ENCODE results near the gene MACIR.

MACIR gene

GRCh38 chr5:103254921-103255320 lies 3.6 kb upstream of the MACIR start:
- no peak overlapping the region for H3K4me3 ChIP-seq (ENCODE audit: low read depth, low read length)
- TF ChIP-seq, protein P1, sequence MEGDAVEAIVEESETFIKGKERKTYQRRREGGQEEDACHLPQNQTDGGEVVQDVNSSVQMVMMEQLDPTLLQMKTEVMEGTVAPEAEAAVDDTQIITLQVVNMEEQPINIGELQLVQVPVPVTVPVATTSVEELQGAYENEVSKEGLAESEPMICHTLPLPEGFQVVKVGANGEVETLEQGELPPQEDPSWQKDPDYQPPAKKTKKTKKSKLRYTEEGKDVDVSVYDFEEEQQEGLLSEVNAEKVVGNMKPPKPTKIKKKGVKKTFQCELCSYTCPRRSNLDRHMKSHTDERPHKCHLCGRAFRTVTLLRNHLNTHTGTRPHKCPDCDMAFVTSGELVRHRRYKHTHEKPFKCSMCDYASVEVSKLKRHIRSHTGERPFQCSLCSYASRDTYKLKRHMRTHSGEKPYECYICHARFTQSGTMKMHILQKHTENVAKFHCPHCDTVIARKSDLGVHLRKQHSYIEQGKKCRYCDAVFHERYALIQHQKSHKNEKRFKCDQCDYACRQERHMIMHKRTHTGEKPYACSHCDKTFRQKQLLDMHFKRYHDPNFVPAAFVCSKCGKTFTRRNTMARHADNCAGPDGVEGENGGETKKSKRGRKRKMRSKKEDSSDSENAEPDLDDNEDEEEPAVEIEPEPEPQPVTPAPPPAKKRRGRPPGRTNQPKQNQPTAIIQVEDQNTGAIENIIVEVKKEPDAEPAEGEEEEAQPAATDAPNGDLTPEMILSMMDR (IDR thresholded peaks at IDR 0.05; ENCODE audit: low read depth, low read length), result no peak
- TF ChIP-seq MYC (IDR thresholded peaks at IDR 0.05; ENCODE audit: low read depth, low read length) (no peak), POLR2A (IDR thresholded peaks at IDR 0.05; ENCODE audit: extremely low read depth, insufficient read length) (no peak)
- TF ChIP-seq, protein P2, sequence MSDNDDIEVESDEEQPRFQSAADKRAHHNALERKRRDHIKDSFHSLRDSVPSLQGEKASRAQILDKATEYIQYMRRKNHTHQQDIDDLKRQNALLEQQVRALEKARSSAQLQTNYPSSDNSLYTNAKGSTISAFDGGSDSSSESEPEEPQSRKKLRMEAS (IDR thresholded peaks at IDR 0.05; ENCODE audit: low read depth, low read length), result no peak
- DNase-seq (ENCODE audit: low read depth), result no peak

DNA sequence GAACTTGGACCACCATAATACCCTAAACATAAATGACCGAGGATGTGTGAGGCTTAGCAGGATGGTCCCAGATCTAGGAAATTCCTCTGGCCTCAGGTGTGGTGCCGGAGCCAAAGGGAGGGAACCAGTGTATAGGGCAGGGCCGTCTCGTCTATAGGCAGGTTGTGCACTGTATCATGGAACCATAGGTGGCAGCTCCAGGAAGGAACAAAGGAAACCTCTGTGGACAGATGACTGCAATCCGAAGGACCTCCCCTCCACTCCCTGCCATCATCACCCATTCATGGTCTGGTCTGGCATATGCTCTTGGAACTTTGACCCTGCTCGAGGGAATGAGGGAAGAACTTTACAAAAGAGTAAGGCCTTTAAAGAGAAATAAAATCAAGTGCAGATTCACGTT lies 2.9 kb upstream of the MACIR start:
- DNase-seq (ENCODE audit: low read depth), result no peak
- TF ChIP-seq, protein P2 (IDR thresholded peaks at IDR 0.05; ENCODE audit: low read depth, low read length), result no peak
- TF ChIP-seq POLR2A (IDR thresholded peaks at IDR 0.05; ENCODE audit: extremely low read depth, insufficient read length) (no peak), MYC (IDR thresholded peaks at IDR 0.05; ENCODE audit: low read depth, low read length) (no peak)
- TF ChIP-seq, protein P1 (IDR thresholded peaks at IDR 0.05; ENCODE audit: low read depth, low read length), result no peak
- H3K4me3 ChIP-seq (ENCODE audit: low read depth, low read length), result no peak overlapping the region

GRCh38 chr5:103256178-103256577 lies 2.4 kb upstream of the MACIR start:
- no peak for DNase-seq (ENCODE audit: low read depth)
- H3K4me3 ChIP-seq (ENCODE audit: low read depth, low read length), result no peak overlapping the region
- TF ChIP-seq MYC (IDR thresholded peaks at IDR 0.05; ENCODE audit: low read depth, low read length), result no peak
- TF ChIP-seq, protein P1 (IDR thresholded peaks at IDR 0.05; ENCODE audit: low read depth, low read length), result no peak
- TF ChIP-seq, protein P2 (IDR thresholded peaks at IDR 0.05; ENCODE audit: low read depth, low read length), result no peak
- TF ChIP-seq POLR2A (IDR thresholded peaks at IDR 0.05; ENCODE audit: extremely low read depth, insufficient read length), result no peak

DNA sequence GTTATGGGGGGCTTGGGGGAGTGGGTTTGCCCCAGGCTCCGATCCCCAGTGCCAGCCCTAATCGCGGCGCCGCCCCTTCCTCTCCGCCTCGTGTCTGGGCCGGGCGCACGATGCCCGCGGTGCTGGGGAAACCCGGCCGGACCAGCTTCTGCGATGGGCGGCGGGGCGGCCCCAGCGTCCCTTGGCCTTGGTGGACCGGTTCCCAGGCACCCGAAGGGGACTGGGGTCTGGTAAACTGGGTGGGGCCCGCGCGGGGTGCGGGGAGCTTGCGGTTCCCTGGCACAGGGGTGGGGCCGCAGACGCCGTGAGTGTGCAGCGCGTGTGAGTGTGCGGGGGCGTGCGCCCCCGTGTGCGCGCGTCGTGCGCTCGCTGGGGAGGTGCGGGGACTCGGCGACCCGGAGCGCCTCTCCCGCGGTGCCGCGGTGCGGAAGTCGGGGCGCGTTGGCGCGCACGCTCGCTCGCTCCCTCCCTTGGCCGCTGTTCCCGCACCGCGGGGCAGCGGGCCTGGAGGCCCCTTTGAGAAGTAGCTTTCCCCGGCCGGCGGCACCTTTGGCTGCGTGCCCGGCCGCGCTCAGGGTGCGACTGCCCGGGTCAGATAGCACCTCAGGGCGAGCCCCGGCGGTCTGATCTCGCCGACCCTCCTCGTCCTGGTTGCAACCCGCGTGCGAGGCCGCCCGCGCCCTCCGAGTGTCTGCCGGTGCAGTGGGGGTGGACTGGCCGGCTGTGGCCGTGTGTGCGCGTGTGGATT lies 568 bp downstream of the MACIR start:
- H3K4me3 ChIP-seq (ENCODE audit: low read depth, low read length), result peak overlapping the region; percentile 79
- peak; percentile 88 for TF ChIP-seq MYC (IDR thresholded peaks at IDR 0.05; ENCODE audit: low read depth, low read length)
- TF ChIP-seq, protein P2 (IDR thresholded peaks at IDR 0.05; ENCODE audit: low read depth, low read length), result peak; percentile 75
- no peak for TF ChIP-seq POLR2A (IDR thresholded peaks at IDR 0.05; ENCODE audit: extremely low read depth, insufficient read length)
- TF ChIP-seq, protein P1 (IDR thresholded peaks at IDR 0.05; ENCODE audit: low read depth, low read length), result no peak
- peak; percentile 79 for DNase-seq (ENCODE audit: low read depth)

GRCh38 chr5:103259705-103260355 lies 1.3 kb downstream of the MACIR start:
- peak overlapping the region; percentile 79 for H3K4me3 ChIP-seq (ENCODE audit: low read depth, low read length)
- TF ChIP-seq, protein P1 (IDR thresholded peaks at IDR 0.05; ENCODE audit: low read depth, low read length), result no peak
- TF ChIP-seq POLR2A (IDR thresholded peaks at IDR 0.05; ENCODE audit: extremely low read depth, insufficient read length) (no peak), MYC (IDR thresholded peaks at IDR 0.05; ENCODE audit: low read depth, low read length) (no peak)
- TF ChIP-seq, protein P2 (IDR thresholded peaks at IDR 0.05; ENCODE audit: low read depth, low read length), result no peak
- DNase-seq (ENCODE audit: low read depth), result no peak

All from NB4 (cell line).